HL-60 (cell line): ENCODE measurements around the gene TMUB2.
A peak's percentile ranks its signal among the peaks of the same experiment; 100 is the strongest.

Experiments
- DNase-seq, 2 experiments: peaks; one replicate each; pipeline ENCODE4 v3.0.0-alpha.2; 2010 to 2020; ENCODE audit warnings: low read depth in 1 of 2, low spot score in 1 of 2
- H3K27ac ChIP-seq: fragments of 250-450 bp; sonication (Bioruptor Pico); replicated peaks from 2 replicates; pipeline ENCODE4 v1.5.1; 2020; ENCODE audit warnings: mild to moderate bottlenecking, moderate library complexity
- H3K27me3 ChIP-seq: fragments of 250-450 bp; sonication (Bioruptor Pico); 2 replicates; pipeline ENCODE4 v1.5.1; 2021; ENCODE audit warnings: mild to moderate bottlenecking, moderate library complexity; ENCODE audit not compliant: insufficient read depth, poor library complexity, severe bottlenecking
- H3K4me3 ChIP-seq: replicated peaks from 2 replicates; pipeline ENCODE4 v1.5.1; 2011; ENCODE audit warnings: mild to moderate bottlenecking, control low read depth, low read length; ENCODE audit not compliant: insufficient read depth
- GABPA ChIP-seq: IDR thresholded peaks from 2 replicates; pipeline ENCODE4 v1.6.1; 2012; ENCODE audit warnings: low read depth
- POLR2AphosphoS5 ChIP-seq: IDR thresholded peaks from 2 replicates; pipeline ENCODE4 v1.6.1; 2012; ENCODE audit warnings: low read depth
- SPI1 ChIP-seq: IDR thresholded peaks from 2 replicates; pipeline ENCODE4 v1.6.1; 2012; ENCODE audit warnings: low read depth, mild to moderate bottlenecking, borderline replicate concordance
- TF ChIP-seq, protein P1 (sequence below): IDR thresholded peaks from 2 replicates; pipeline ENCODE4 v1.6.1; 2012; ENCODE audit warnings: low read depth; ENCODE audit not compliant: insufficient replicate concordance
- TF ChIP-seq, protein P2 (sequence below): IDR thresholded peaks from one replicate; pipeline ENCODE4 v1.5.1; 2011; ENCODE audit warnings: low read length, control low read depth, inconsistent platforms; ENCODE audit not compliant: insufficient read depth

The TMUB2 gene

DNA sequence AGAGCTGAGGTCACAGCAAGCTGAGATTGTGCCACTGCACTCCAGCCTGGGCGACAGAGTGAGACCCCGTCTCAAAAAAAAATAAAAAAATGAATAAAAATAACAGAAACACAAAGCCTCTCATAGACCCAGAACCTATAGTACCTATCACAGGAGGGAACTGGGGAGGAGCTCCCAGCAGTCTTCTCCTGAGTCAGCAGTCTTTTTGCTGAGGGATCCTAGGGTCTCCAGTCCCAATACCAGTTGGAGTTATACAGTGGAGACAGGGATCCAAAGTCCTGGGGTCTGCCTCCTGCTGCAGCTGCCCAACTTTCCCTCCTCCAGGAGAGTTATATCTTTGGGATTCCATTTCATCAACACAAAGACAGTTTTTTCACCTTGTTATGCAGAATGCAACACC is 3.7 kb upstream of the TMUB2 start:
- no peak for TF ChIP-seq GABPA
- no peak for TF ChIP-seq POLR2AphosphoS5
- TF ChIP-seq, protein P1, sequence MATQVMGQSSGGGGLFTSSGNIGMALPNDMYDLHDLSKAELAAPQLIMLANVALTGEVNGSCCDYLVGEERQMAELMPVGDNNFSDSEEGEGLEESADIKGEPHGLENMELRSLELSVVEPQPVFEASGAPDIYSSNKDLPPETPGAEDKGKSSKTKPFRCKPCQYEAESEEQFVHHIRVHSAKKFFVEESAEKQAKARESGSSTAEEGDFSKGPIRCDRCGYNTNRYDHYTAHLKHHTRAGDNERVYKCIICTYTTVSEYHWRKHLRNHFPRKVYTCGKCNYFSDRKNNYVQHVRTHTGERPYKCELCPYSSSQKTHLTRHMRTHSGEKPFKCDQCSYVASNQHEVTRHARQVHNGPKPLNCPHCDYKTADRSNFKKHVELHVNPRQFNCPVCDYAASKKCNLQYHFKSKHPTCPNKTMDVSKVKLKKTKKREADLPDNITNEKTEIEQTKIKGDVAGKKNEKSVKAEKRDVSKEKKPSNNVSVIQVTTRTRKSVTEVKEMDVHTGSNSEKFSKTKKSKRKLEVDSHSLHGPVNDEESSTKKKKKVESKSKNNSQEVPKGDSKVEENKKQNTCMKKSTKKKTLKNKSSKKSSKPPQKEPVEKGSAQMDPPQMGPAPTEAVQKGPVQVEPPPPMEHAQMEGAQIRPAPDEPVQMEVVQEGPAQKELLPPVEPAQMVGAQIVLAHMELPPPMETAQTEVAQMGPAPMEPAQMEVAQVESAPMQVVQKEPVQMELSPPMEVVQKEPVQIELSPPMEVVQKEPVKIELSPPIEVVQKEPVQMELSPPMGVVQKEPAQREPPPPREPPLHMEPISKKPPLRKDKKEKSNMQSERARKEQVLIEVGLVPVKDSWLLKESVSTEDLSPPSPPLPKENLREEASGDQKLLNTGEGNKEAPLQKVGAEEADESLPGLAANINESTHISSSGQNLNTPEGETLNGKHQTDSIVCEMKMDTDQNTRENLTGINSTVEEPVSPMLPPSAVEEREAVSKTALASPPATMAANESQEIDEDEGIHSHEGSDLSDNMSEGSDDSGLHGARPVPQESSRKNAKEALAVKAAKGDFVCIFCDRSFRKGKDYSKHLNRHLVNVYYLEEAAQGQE = no peak
- TF ChIP-seq SPI1 = no peak
- TF ChIP-seq, protein P2, sequence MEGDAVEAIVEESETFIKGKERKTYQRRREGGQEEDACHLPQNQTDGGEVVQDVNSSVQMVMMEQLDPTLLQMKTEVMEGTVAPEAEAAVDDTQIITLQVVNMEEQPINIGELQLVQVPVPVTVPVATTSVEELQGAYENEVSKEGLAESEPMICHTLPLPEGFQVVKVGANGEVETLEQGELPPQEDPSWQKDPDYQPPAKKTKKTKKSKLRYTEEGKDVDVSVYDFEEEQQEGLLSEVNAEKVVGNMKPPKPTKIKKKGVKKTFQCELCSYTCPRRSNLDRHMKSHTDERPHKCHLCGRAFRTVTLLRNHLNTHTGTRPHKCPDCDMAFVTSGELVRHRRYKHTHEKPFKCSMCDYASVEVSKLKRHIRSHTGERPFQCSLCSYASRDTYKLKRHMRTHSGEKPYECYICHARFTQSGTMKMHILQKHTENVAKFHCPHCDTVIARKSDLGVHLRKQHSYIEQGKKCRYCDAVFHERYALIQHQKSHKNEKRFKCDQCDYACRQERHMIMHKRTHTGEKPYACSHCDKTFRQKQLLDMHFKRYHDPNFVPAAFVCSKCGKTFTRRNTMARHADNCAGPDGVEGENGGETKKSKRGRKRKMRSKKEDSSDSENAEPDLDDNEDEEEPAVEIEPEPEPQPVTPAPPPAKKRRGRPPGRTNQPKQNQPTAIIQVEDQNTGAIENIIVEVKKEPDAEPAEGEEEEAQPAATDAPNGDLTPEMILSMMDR = no peak
- H3K27ac ChIP-seq = no peak overlapping the region
- H3K4me3 ChIP-seq = no peak overlapping the region
- no peaks in the 10 kb centered on the region for H3K27me3 ChIP-seq
- DNase-seq = no peak

DNA sequence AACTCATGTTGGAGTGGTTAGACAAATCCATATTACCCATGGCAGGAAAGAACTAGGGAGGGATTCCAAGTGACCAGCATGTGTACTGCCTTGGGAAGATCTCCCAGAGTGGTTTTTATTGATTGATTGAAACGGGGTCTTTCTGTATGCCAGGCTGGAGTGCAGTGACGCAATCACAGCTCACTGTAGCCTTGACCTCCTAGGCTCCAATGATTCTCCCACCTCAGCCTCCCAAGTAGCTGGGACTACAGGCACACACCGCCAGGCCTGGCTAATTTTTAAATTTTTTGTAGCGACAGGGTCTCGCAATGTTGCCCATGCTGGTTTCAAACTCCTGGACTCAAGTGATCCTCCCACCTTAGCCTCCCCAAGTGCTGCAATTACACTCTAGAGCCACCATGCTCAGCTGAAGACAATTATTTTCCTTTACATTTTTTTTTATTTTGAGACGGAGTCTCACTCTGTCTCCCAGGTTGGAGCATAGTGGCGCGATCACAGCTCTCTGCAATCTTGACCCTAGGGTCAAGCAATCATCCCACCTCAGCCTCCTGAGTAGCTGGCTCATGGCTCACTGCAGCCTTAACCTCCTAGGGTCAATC is 2.5 kb upstream of the TMUB2 start:
- no peak overlapping the region for H3K4me3 ChIP-seq
- no peak for DNase-seq
- H3K27ac ChIP-seq = no peak overlapping the region
- TF ChIP-seq SPI1 (no peak), POLR2AphosphoS5 (no peak), GABPA (no peak)
- TF ChIP-seq, protein P1 = no peak
- TF ChIP-seq, protein P2 = no peak
- no peaks in the 10 kb centered on the region for H3K27me3 ChIP-seq

DNA sequence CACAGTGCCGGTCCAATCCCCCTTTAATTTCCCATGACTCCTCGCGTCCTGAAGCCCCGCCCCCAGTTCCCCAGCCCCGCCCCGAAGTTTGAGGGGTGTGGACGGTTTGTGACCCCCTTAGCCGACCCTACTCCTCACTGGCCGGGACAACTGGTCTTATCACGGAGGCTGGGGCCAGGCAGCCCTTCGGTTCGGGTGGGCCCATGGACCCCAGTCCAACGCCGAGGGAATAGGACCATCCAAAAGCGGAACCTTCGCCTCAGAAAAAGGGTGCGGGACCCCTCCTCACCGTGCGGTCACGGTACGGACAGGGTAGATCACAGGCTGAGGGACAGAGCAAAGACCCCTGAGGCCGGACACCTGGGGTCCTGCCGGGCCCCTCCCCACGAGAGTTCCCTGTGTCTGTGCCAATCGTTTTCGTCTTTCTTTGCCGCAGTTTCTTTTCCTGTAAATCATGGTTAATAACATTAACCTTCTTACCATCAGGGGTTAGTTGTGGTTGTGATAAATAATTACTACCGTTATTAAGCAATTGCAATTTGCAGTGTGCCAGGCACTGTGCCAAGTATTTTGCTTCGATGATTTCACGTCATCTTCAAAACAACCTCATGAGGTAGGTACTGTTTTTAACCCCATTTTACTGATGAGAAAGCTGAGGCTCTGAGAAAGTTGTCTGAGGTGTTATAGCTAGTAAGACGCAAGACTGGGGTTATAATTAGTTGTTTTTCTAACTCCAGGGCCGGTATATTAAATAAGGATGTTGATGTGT is 543 bp downstream of the TMUB2 start:
- no peaks in the 10 kb centered on the region for H3K27me3 ChIP-seq
- TF ChIP-seq SPI1 (no peak), GABPA (no peak), POLR2AphosphoS5 (no peak)
- TF ChIP-seq, protein P2 = no peak
- TF ChIP-seq, protein P1 = no peak
- H3K4me3 ChIP-seq = peak overlapping the region; percentile 90
- DNase-seq = no peak
- H3K27ac ChIP-seq = peak overlapping the region; percentile 99
